ENCODE data around the gene PARP2. TPM values are rescaled to one million over a fixed set of nuclear protein-coding genes. Genes with fewer than 3 reads are reported as not detected.

PARP2 gene
- total and polyA plus RNA-seq, 2 of the 8 experiments (the other 6 are each of a cell fraction or from before 2014, with no cell fraction given), result 27.7 to 41.7 TPM

DNA sequence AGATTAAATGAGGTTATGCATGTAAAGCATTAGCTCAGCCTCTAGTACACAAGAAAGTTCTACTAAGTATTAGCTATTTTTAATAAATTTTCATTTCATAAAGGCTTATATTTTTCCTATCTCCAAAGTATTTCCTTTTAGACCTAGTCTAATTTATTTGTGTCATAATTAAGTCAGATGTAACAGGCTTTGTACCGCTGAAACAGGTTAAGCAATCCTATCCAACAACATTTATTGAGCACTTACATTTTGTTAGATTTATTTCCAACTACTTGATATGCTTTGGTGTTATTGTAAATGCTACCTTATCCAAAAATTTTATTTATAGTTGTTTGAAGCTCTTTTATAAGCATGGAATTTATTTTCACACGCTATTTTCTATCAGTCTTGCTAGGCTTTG, 1.8 kb upstream of the PARP2 start (continued):
- TF ChIP-seq, protein P1, sequence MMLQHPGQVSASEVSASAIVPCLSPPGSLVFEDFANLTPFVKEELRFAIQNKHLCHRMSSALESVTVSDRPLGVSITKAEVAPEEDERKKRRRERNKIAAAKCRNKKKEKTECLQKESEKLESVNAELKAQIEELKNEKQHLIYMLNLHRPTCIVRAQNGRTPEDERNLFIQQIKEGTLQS (IDR thresholded peaks at IDR 0.05; ENCODE audit: insufficient read depth, low read depth, low read length), result no peak
- no peak for TF ChIP-seq CREB1 (IDR thresholded peaks at IDR 0.05)
- TF ChIP-seq, protein P2, sequence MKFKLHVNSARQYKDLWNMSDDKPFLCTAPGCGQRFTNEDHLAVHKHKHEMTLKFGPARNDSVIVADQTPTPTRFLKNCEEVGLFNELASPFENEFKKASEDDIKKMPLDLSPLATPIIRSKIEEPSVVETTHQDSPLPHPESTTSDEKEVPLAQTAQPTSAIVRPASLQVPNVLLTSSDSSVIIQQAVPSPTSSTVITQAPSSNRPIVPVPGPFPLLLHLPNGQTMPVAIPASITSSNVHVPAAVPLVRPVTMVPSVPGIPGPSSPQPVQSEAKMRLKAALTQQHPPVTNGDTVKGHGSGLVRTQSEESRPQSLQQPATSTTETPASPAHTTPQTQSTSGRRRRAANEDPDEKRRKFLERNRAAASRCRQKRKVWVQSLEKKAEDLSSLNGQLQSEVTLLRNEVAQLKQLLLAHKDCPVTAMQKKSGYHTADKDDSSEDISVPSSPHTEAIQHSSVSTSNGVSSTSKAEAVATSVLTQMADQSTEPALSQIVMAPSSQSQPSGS (IDR thresholded peaks at IDR 0.05; ENCODE audit: low read length), result no peak
- no peak for TF ChIP-seq HDAC6 (IDR thresholded peaks at IDR 0.05; ENCODE audit: low read depth, low read length)

All from H1 (cell line).